ENCODE measurements around the gene NKAPD1.
"Not testable (repeated sequence)": the region's sequence is repeated elsewhere in the genome, so short reads cannot be mapped to it uniquely, and the experiment has no call there.

Gene NKAPD1

DNA sequence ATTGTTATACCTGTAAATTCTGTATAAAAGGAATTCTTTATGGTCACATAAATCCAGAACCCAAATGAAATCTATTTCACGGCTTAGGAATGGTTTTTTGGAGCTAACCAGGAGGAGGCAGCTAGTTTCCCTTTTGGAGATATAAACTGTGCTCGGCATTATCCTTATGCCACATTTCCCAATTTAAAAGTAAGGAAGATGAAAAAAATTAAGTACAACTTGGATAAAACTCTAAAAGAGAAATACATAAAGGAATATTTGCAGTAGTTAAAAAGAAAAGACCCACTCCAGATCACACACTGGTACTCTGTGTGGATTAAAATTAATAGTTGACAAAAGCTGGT, 31.2 kb upstream of the NKAPD1 start:
- H3K36me3 ChIP-seq (ENCODE audit: insufficient read depth), result no peaks in the 10 kb centered on the region
- TF ChIP-seq, protein P1, sequence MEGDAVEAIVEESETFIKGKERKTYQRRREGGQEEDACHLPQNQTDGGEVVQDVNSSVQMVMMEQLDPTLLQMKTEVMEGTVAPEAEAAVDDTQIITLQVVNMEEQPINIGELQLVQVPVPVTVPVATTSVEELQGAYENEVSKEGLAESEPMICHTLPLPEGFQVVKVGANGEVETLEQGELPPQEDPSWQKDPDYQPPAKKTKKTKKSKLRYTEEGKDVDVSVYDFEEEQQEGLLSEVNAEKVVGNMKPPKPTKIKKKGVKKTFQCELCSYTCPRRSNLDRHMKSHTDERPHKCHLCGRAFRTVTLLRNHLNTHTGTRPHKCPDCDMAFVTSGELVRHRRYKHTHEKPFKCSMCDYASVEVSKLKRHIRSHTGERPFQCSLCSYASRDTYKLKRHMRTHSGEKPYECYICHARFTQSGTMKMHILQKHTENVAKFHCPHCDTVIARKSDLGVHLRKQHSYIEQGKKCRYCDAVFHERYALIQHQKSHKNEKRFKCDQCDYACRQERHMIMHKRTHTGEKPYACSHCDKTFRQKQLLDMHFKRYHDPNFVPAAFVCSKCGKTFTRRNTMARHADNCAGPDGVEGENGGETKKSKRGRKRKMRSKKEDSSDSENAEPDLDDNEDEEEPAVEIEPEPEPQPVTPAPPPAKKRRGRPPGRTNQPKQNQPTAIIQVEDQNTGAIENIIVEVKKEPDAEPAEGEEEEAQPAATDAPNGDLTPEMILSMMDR (conservative IDR thresholded peaks at IDR 0.05; ENCODE audit: low read depth, low read length), result no peak
- H3K4me3 ChIP-seq (IDR thresholded peaks at IDR 0.05; ENCODE audit: insufficient read depth, low read depth, low read length), result no peak overlapping the region
- H4K20me1 ChIP-seq (ENCODE audit: insufficient read depth), result no peaks in the 10 kb centered on the region
- no peak overlapping the region for H3K4me2 ChIP-seq
- H3K27me3 ChIP-seq (ENCODE audit: insufficient read depth, low read depth), result no peaks in the 10 kb centered on the region
- no peak overlapping the region for H3K9ac ChIP-seq
- no peaks in the 10 kb centered on the region for H3K4me1 ChIP-seq (ENCODE audit: low read depth, poor library complexity, severe bottlenecking)
- H3K27ac ChIP-seq, result no peak overlapping the region
- H2AFZ ChIP-seq (ENCODE audit: low read depth), result no peak overlapping the region
- no peaks in the 10 kb centered on the region for H3K79me2 ChIP-seq (ENCODE audit: insufficient read depth, low read depth)

DNA sequence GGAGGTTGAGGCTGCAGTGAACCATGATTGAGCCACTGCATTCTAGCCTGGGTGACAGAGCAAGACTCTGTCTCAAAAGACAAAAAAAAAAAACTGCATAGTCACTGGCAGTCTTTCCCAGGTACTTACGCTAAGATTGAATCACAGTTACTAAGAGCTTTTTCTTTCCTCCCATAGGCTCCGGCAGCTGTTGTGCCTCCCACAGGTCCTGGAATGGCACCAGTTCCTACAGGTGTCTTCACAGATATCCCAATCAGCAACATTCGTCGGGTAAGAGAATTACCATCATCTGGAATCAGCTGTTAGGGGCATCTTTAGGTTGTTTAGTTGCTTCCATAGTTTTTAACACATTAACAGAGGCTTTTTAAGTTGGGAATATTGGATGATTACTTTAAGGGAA, 29.1 kb upstream of the NKAPD1 start:
- Histone ChIP-seq H3K79me2 (ENCODE audit: insufficient read depth, low read depth) (no peaks in the 10 kb centered on the region), H3K36me3 (ENCODE audit: insufficient read depth) (no peaks in the 10 kb centered on the region), H3K4me3 (IDR thresholded peaks at IDR 0.05; ENCODE audit: insufficient read depth, low read depth, low read length) (no peak overlapping the region), H4K20me1 (ENCODE audit: insufficient read depth) (no peaks in the 10 kb centered on the region), H3K27me3 (ENCODE audit: insufficient read depth, low read depth) (no peaks in the 10 kb centered on the region), H3K4me2 (no peak overlapping the region), H2AFZ (ENCODE audit: low read depth) (no peak overlapping the region), H3K9ac (no peak overlapping the region), H3K27ac (no peak overlapping the region), H3K4me1 (ENCODE audit: low read depth, poor library complexity, severe bottlenecking) (no peaks in the 10 kb centered on the region)
- TF ChIP-seq, protein P1 (conservative IDR thresholded peaks at IDR 0.05; ENCODE audit: low read depth, low read length), result no peak

DNA sequence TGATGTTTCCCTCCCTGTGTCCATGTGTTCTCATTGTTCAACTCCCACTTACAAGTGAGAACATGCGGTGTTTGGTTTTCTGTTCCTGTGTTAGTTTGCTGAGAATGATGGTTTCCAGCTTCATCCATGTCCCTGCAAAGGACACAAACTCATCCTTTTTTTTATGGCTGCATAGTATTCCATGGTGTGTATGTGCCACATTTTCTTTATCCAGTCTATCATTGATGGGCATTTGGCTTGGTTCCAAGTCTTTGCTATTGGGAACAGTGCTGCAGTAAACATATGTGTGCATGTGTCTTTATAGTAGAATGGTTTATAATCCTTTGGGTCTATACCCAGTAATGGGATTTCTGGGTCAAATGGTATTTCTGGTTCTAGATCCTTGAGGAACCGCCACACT, 27.5 kb upstream of the NKAPD1 start:
- not testable (repeated sequence) for H3K27ac ChIP-seq; H3K4me1 ChIP-seq (ENCODE audit: low read depth, poor library complexity, severe bottlenecking); H3K4me2 ChIP-seq; H3K27me3 ChIP-seq (ENCODE audit: insufficient read depth, low read depth); H3K36me3 ChIP-seq (ENCODE audit: insufficient read depth); H2AFZ ChIP-seq (ENCODE audit: low read depth); H3K79me2 ChIP-seq (ENCODE audit: insufficient read depth, low read depth); H4K20me1 ChIP-seq (ENCODE audit: insufficient read depth); H3K9ac ChIP-seq; H3K4me3 ChIP-seq (IDR thresholded peaks at IDR 0.05; ENCODE audit: insufficient read depth, low read depth, low read length)

DNA sequence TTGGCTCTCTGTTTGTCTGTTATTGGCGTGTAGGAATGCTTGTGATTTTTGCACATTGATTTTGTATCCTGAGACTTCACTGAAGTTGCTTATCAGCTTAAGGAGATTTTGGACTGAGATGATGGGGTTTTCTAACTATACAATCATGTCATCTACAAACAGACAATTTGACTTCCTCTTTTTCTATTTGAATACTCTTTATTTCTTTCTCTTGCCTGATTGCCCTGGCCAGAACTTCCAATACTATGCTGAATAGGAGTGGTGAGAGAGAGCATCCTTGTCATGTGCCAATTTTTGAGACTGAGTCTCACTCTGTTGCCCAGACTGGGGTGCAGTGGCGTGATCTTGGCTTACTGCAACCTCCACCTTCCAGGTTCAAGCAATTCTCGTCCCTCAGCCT, 25.8 kb upstream of the NKAPD1 start:
- H2AFZ ChIP-seq (ENCODE audit: low read depth); H3K4me1 ChIP-seq (ENCODE audit: low read depth, poor library complexity, severe bottlenecking); H4K20me1 ChIP-seq (ENCODE audit: insufficient read depth); H3K36me3 ChIP-seq (ENCODE audit: insufficient read depth); H3K27me3 ChIP-seq (ENCODE audit: insufficient read depth, low read depth); H3K79me2 ChIP-seq (ENCODE audit: insufficient read depth, low read depth); H3K9ac ChIP-seq; H3K4me2 ChIP-seq; H3K27ac ChIP-seq; H3K4me3 ChIP-seq (IDR thresholded peaks at IDR 0.05; ENCODE audit: insufficient read depth, low read depth, low read length): not testable (repeated sequence)

DNA sequence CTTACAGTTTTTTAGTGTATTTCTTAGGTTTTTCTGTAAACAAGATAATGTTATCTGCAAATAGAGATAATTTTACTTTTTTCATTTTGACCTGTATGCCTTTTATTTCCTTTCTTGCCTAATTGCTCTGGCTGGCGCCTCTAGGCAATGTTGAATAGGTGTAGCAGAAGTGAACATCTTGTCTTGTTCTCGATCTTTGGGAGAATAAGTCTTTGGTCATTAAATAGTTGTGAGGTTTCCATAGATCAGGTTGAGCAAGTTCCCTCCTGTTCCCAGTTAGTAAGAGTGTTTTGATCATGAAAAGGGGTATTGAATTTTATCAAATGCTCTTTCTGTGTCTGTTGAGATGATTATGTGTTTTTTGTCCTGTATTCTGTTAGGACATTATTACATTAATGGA, 24.3 kb upstream of the NKAPD1 start:
- Histone ChIP-seq H3K4me2 (no peak overlapping the region), H4K20me1 (ENCODE audit: insufficient read depth) (no peaks in the 10 kb centered on the region), H3K36me3 (ENCODE audit: insufficient read depth) (no peaks in the 10 kb centered on the region), H2AFZ (ENCODE audit: low read depth) (no peak overlapping the region), H3K27ac (no peak overlapping the region), H3K4me3 (IDR thresholded peaks at IDR 0.05; ENCODE audit: insufficient read depth, low read depth, low read length) (no peak overlapping the region), H3K4me1 (ENCODE audit: low read depth, poor library complexity, severe bottlenecking) (no peaks in the 10 kb centered on the region), H3K9ac (no peak overlapping the region), H3K27me3 (ENCODE audit: insufficient read depth, low read depth) (no peaks in the 10 kb centered on the region), H3K79me2 (ENCODE audit: insufficient read depth, low read depth) (no peaks in the 10 kb centered on the region)
- TF ChIP-seq, protein P1 (conservative IDR thresholded peaks at IDR 0.05; ENCODE audit: low read depth, low read length), result no peak
